GM23248 (cell line): Measurements from ENCODE around the gene STXBP6.

ENCODE experiments used
- EZH2 ChIP-seq: fragments of 200-600 bp; sonication (generic); IDR thresholded peaks from 2 replicates; pipeline ENCODE4 v1.6.1; 2018; ENCODE audit warnings: antibody characterized with exemption, mild to moderate bottlenecking; ENCODE audit not compliant: insufficient read depth, poor library complexity, severe bottlenecking
- EZH2phosphoT487 ChIP-seq: fragments of 200-600 bp; sonication (generic); IDR thresholded peaks from 2 replicates; pipeline ENCODE4 v1.6.1; 2018; ENCODE audit warnings: antibody characterized with exemption, moderate library complexity, mild to moderate bottlenecking, low read depth; ENCODE audit not compliant: insufficient read depth

DNA sequence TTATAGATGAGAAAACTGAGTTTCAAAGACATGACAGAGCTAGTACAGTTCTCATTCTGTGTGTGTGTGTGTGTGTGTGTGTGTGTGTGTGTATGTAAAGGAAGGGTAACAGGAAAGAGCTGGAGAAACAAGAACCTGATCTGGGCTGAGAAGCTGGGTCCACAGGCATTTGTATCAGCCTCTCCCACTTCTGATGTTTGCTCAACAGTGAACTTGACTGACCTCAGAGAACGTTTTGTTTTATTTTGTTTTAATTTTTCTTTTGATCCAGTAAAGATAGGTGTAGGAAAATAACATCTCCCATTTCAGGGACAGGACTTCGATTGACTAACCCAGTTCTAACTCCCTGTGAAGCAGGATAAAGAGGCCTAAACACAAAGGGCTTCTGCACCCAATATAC is 85.4 kb downstream of the STXBP6 start:
- TF ChIP-seq EZH2 (no peak), EZH2phosphoT487 (no peak)
